Globus pallidus (tissue), 1 donor: ENCODE data around the gene LMBR1L.
"Not testable (repeated sequence)": the region's sequence is repeated elsewhere in the genome, so short reads cannot be mapped to it uniquely, and the experiment has no call there.

Experiments
- DNase-seq: peaks from one replicate; pipeline ENCODE4 v3.0.0-alpha.2; 2015; ENCODE audit warnings: low spot score

The LMBR1L gene, protein sequence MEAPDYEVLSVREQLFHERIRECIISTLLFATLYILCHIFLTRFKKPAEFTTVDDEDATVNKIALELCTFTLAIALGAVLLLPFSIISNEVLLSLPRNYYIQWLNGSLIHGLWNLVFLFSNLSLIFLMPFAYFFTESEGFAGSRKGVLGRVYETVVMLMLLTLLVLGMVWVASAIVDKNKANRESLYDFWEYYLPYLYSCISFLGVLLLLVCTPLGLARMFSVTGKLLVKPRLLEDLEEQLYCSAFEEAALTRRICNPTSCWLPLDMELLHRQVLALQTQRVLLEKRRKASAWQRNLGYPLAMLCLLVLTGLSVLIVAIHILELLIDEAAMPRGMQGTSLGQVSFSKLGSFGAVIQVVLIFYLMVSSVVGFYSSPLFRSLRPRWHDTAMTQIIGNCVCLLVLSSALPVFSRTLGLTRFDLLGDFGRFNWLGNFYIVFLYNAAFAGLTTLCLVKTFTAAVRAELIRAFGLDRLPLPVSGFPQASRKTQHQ

DNA sequence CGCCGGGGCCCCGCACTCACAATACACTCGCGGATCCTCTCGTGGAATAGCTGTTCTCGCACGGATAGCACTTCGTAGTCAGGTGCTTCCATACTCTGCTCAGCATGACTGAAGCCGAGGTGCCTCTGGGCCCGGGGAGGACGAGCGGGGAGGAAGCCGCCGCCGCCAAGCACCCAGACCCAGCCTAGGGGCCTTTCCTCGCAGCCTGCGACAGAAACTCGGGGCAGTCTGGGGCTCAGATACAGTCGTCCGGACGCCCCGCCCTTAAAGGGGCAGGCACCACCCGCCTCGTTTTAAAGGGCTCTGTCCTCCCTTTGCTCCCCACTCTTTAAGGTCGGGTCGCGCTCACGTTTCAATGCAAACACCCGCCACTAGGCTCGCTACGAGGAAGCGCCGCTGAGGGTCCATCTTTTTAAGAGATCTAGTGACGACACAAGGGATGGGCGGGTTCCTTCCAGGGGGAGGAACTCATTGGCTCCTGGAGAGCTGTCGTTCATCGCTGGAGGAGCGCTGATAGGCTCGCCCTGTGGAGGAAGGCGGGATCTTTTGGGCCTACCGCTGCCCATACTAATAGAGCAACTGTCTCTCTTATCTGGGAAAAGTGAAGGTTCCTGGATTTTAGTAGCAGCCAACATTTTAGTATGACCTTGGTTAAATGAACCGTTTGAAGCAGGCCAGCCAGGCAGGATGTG lies at the start of gene LMBR1L:
Gene LMBR1L, minus strand, starts transcription at position 384 of the 692 bp plus-strand sequence. Its CDS starts 292 bp downstream, at position 92.
- peak; percentile 98 for DNase-seq

DNA sequence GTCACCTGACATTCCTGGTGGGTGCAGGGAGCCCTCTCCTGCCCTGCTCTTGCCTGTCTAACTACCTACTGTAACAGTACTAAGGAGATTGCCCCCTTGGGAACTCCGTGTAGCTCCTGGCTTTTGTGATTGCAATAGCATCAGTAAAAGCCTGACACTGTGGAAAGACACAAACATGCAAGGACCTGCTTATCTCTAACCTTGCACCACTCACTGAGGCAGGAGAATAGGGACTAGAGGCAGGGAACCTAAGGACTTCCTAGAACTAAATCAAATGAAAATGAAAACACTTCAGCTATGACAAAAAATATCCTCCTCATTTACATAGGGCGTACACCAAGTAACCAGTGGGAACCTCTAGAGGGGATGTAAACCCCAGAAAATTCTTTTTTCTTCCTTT lies 49.8 kb upstream of the LMBR1L start:
- DNase-seq: no peak

DNA sequence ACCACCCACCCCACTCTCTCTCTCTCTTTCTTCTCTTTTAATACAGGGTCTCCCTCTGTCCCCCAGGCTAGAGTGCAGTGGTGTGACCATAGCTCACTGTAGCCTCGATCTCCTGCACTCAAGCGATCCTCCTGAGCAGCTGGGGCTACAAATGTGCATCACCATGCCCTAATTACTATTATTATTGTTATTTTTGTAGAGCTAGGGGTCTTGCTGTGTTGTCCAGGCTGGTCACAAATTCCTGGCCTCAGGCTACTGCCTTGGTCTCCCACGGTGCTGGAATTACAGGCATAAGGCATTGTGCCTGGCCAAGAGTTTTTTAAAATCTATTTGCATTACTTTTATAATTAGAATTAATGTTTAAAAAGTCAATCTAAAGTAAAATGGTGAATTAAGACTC lies 43.6 kb upstream of the LMBR1L start:
- DNase-seq: no peak

- no peak for DNase-seq
These were observed 36.7 kb upstream of the LMBR1L start for GRCh38 chr12:49147384-49147783.

DNA sequence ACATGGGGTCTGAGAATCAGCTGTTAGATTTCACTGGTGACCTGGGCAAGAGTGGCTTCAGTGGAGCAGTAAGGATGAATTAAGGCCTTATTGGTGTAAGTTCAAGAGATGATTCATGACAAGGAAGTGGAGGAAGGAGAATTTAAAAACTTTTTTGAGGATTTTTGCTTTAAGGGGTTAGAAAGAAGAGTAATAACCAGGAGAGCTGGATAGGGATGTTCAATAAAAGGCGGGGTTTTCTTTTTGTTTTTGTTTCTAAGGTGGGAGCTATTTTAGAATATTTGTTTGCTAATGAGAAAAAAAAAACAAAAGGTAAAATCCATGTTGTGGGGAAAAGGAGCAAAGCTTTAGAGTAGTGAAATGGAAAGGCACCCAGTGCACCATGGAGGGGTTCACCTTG lies 35.8 kb upstream of the LMBR1L start:
- no peak for DNase-seq

- no peak for DNase-seq
These were observed 33.7 kb upstream of the LMBR1L start for GRCh38 chr12:49144384-49144783.

DNA sequence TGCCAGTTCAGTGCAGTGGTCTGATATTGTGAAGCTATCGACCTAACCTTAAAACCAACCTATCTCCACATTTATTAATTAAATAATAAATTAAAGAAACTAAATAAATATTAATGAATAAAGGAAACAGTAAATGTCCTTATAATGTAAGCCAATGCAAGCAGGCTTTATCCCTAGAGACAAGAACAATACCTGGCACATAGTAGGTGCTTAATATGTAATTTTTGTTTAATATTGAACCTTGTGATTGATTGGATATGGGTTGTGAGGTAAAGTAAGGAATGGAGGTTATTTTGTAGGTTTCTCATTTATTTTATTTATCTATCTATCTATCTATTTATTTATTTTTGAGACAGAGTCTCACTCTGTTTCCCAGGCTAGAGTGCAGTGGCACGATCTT lies 28.4 kb upstream of the LMBR1L start:
- no peak for DNase-seq

DNA sequence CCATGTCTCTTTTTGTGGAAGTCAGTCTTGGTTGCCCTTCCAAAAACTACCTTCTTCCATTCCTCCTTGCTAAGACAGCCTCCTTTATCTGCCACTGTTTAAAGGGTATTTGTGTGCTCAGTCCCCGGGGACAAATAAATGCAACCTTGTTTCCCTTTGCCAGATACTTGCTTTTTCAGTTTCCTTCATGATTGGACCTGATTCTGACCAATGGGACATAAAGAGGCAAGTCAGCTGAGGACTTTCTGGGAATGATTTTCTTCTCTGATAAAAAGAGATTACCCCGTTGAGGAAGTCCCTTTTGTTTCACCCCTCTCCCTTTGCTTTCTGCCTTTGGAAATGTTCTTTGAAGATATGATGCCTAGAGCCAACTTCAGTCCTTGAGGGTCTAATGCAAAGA lies 27.9 kb upstream of the LMBR1L start:
- no peak for DNase-seq

- DNase-seq: no peak
These were observed 26.8 kb upstream of the LMBR1L start for GRCh38 chr12:49137476-49137875.

- DNase-seq: not testable (repeated sequence)
These were observed 26.4 kb upstream of the LMBR1L start for GRCh38 chr12:49136997-49137396.

- no peak for DNase-seq
These were observed 22.9 kb upstream of the LMBR1L start for GRCh38 chr12:49133590-49133989.

DNA sequence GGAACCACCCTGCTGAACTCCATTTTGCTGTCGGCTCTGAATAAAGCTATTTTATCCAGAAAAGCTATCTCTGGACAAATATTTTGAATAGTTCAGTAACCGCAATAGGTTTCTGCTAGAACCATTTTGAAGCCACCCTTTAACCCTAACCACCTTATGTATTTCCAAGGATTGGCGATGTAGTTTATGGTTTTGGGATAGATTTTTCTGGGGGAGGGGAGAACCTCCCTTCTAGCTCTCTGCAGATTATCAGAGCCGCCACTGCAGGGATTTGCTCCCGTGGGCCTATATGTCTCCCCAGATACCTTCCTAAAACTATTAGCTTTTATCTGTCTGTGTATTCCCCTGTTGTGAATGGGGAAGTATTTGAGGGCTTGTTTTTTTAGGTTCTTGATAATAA lies 22.4 kb upstream of the LMBR1L start:
- peak; percentile 5 for DNase-seq

- DNase-seq: peak; percentile 41
These were observed 21.3 kb upstream of the LMBR1L start for GRCh38 chr12:49131894-49132461.

DNA sequence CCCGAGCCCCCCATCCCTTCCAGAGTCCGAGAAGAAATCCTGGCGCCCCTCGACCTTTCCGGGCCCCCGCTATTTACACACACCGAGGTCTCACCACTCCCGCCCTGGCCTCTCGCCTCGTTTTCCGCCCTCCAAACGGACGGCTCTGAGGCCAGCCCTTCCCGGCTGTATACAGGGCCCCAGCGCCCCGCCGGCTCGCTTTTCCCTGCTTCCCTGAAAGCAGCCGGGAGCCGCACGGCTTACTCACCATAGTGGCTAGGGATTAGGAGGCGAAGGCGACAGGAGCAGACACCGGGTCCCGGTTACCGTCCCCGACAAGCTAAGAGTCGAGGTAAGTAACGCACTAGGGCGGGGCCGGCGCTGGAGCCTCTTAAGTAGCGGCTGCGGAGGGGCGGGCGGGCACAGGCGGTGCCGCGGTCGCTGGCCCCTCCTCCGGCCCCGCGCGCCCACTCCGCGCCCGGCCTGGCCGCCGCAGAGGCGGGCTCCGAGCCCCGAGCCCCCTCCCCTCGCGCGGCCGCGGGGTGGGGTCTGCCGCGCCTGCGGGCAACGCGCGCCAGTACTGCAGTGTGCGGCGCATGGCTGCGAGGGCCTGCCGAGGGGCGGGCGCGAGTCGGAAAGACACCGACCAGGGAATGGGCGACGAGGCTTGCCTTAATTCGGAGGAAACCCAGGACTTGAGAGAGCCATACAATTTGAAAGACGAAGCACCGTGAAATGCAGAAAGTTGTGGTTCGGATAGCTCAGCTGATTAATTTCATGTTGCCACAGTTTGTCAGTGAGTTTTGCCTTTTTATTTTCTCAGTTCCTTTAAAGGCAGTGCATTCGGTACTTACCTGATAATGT lies 20.6 kb upstream of the LMBR1L start, which contains the start of gene TUBA1B:
Gene TUBA1B, minus strand, starts transcription at position 345 of the 843 bp plus-strand sequence. Its CDS starts 95 bp downstream, at position 250.
- DNase-seq: peak; percentile 93

GRCh38 chr12:49130151-49131050 lies 19.8 kb upstream of the LMBR1L start:
- DNase-seq: peak; percentile 92

DNA sequence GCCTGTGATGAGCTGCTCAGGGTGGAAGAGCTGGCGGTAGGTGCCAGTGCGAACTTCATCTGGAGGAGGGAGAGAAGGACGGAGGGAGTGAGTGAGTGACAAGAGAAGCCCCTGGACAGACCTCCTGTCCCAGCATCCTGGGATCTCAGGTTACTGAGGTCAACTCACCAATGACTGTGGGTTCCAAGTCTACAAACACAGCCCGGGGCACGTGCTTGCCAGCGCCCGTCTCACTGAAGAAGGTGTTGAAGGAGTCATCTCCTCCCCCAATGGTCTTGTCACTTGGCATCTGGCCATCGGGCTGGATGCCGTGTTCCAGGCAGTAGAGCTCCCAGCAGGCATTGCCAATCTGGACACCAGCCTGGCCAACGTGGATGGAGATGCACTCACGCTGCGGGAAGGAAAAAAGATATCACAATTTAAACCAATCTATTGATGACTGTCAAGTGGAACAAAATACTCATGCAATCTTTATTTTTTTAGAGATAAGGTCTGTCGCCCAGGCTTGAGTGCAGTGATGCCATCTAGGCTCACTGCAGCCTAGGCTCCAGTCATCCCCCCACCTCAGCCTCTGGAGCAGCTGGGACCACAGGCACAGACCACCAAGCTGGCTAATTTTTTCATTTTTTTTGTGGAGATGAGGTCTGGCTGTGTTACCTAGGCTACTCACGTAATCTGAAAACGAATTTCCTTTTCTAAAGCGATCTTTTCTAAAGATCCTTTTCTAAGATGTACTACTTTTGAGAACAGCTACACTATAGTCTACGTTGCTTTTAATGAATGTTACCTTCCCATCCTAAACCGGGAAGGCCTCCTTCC lies 18.9 kb upstream of the LMBR1L start:
- peak; percentile 5 for DNase-seq

- DNase-seq: not testable (repeated sequence)
These were observed 17.3 kb upstream of the LMBR1L start for GRCh38 chr12:49127971-49128370.

DNA sequence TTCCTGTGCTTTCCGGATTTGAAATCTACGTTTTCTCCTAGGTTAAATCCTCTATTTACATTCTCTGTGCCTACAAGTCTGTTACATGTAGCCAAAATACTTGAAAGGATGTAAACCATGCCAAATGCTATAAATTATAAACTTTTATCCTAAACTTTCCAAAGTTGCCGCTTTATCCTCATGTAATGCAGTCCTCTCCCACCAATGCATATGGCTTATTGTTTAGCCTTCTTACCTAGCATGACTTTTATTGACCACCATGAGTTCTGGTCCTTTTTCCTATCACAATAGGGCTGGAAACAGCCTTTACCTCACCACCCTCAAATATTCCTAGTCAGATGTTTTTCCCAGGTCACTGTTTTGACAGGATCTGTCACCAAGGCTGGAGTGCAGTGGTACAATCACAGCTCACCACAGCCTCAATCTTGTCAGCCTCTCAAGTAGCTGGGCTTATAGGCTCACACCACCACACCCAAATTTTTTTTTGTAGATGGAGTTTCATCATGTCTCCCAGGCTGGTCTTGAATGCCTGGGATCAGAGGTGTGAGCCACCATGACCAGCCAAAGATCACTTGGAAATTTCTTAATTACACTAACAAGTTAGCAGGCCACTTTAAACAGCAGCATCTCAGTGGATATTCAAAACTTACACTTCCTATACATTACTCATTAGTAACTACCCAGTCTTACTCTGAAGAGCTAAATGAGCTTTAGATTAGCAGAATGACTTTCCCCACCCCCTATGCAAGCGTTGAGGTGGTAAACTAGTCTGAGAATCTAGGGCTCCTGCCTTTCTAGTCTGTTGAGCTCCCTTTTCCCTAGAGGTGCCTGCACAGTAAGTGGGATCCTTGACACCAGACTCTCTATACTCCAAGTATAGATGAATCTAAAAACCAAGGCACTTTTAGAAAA lies 16.5 kb upstream of the LMBR1L start:
- DNase-seq: no peak
